SU-DHL-6 (cell line): ENCODE measurements around the gene NADK2.
A peak's percentile ranks its signal among the peaks of the same experiment; 100 is the strongest.
"Not testable (repeated sequence)": the region's sequence is repeated elsewhere in the genome, so short reads cannot be mapped to it uniquely, and the experiment has no call there.

ENCODE experiments used
- H2AFZ ChIP-seq: fragments of 200-600 bp; sonication (generic); 2 replicates; pipeline ENCODE4 v1.6.1; 2014; ENCODE audit warnings: low read depth, mild to moderate bottlenecking, moderate library complexity, mixed read lengths, antibody characterized with exemption, low read length; ENCODE audit not compliant: severe bottlenecking
- H3F3A ChIP-seq: fragments of 200-600 bp; shearing (Covaris generic); 2 replicates; pipeline ENCODE4 v1.6.0; 2016; ENCODE audit warnings: antibody characterized with exemption, mild to moderate bottlenecking; ENCODE audit not compliant: insufficient read depth
- H3K27ac ChIP-seq: fragments of 200-600 bp; sonication (generic); 2 replicates; pipeline ENCODE4 v1.5.1; 2016; ENCODE audit warnings: low read depth, mild to moderate bottlenecking, low read length, moderate library complexity, mixed read lengths
- H3K27me3 ChIP-seq: fragments of 200-600 bp; sonication (generic), shearing (Covaris generic); 2 replicates; pipeline ENCODE4 v1.6.0; 2014; ENCODE audit warnings: mild to moderate bottlenecking, low read length
- H3K36me3 ChIP-seq: fragments of 200-600 bp; sonication (generic); 2 replicates; pipeline ENCODE4 v1.6.1; 2014; ENCODE audit warnings: mild to moderate bottlenecking, low read length, mixed read lengths
- H3K4me2 ChIP-seq: fragments of 300-600, 200-600 bp; shearing (Covaris generic), sonication (generic); 2 replicates; pipeline ENCODE4 v1.6.0; 2014; ENCODE audit warnings: low read length, low read depth, mild to moderate bottlenecking; ENCODE audit not compliant: poor library complexity, severe bottlenecking
- H3K4me3 ChIP-seq: fragments of 200-600 bp; sonication (generic); 2 replicates; pipeline ENCODE4 v1.5.1; 2014; ENCODE audit warnings: antibody characterized with exemption, low read length, mild to moderate bottlenecking, mixed read lengths; ENCODE audit not compliant: insufficient read depth, poor library complexity, severe bottlenecking
- H3K79me2 ChIP-seq: fragments of 200-600 bp; sonication (generic); 2 replicates; pipeline ENCODE4 v1.6.1; 2014; ENCODE audit warnings: mild to moderate bottlenecking, low read length, moderate library complexity; ENCODE audit not compliant: insufficient read depth
- H3K9ac ChIP-seq: fragments of 200-600 bp; sonication (generic); 2 replicates; pipeline ENCODE4 v1.7.0; 2014; ENCODE audit warnings: mild to moderate bottlenecking, low read length
- H3K9me2 ChIP-seq: fragments of 200-600 bp; sonication (generic); replicated peaks from 2 replicates; pipeline ENCODE4 v1.6.1; 2014; ENCODE audit warnings: low read length; ENCODE audit not compliant: insufficient read depth
- H3K9me3 ChIP-seq: fragments of 200-600 bp; sonication (generic); 2 replicates; pipeline ENCODE4 v1.6.1; 2014; ENCODE audit warnings: low read length, mixed read lengths; ENCODE audit not compliant: insufficient read depth
- H4K20me1 ChIP-seq: fragments of 200-600 bp; sonication (generic); 2 replicates; pipeline ENCODE4 v1.6.1; 2014; ENCODE audit warnings: low read depth, mild to moderate bottlenecking, antibody characterized with exemption, low read length, moderate library complexity, mixed read lengths
- EZH2phosphoT487 ChIP-seq: fragments of 200-600 bp; sonication (generic), shearing (Covaris generic); conservative IDR thresholded peaks from 2 replicates; pipeline ENCODE4 v1.6.1; 2018; ENCODE audit warnings: mild to moderate bottlenecking, antibody characterized with exemption, low read length, moderate library complexity, mixed read lengths
- TF ChIP-seq, protein P1 (sequence below): fragments of 200-600 bp; sonication (generic); IDR thresholded peaks from one replicate; pipeline ENCODE4 v1.5.1; 2017; ENCODE audit warnings: antibody characterized with exemption, mild to moderate bottlenecking, low read length, moderate library complexity; ENCODE audit not compliant: insufficient read depth, poor library complexity, severe bottlenecking

NADK2 gene, protein sequence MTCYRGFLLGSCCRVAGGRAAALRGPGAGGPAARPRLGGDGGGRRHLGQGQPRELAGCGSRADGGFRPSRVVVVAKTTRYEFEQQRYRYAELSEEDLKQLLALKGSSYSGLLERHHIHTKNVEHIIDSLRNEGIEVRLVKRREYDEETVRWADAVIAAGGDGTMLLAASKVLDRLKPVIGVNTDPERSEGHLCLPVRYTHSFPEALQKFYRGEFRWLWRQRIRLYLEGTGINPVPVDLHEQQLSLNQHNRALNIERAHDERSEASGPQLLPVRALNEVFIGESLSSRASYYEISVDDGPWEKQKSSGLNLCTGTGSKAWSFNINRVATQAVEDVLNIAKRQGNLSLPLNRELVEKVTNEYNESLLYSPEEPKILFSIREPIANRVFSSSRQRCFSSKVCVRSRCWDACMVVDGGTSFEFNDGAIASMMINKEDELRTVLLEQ

DNA sequence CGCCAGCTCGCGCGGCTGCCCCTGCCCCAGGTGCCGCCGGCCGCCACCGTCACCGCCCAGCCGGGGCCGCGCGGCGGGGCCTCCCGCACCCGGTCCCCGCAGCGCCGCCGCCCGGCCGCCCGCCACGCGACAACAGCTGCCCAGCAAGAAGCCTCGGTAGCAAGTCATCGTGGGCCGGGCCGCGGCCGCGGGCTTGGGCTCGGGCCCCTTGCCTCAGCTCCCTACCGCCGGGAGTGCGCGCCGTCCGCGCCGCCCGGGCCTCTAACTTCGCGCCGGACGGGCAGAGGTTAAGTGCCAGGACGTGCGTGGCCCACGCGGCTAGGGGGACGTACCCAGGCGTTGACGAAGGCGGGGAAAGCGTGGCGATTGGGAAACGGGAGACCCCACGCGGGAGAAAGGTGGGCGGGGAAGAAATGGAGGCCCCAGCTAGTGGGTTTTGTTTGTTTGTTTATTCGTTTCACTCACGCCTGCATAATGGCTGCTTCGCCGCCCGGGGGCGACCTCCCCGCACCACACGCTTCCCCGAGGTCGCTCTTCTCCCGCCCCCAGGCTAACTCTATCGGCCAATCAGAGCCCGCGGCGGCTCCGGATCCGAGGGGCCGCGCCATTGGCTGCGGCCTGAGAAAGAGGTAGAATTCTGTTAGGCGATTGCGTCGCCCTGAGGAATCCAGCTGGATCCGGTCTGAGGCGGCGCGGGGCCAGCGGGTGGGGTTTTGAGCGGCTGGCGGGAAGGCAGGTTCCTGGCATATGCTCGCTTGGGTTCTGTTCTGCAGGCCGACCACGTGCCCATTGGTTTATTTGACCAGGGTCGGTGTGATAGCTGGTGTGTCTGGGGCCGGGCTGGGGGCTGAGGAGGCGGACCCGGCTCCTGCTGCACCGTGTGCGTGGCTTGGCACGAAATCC, at the start of gene NADK2:
Gene NADK2, minus strand, starts transcription at position 295 of the 903 bp plus-strand sequence. Its CDS starts 127 bp downstream, at position 168.
- no peaks in the 10 kb centered on the region for H3K9me3 ChIP-seq
- no peaks in the 10 kb centered on the region for H4K20me1 ChIP-seq
- H3K36me3 ChIP-seq, result no peaks in the 10 kb centered on the region
- H2AFZ ChIP-seq, result peak within 1 kb of the TSS; percentile 100
- peak within 1 kb of the TSS; percentile 81 for H3K4me3 ChIP-seq
- H3K9ac ChIP-seq, result peak within 1 kb of the TSS; percentile 67
- H3K79me2 ChIP-seq, result no peaks in the 10 kb centered on the region
- peak within 1 kb of the TSS; percentile 74 for H3K4me2 ChIP-seq
- H3F3A ChIP-seq, result peaks cover 19% of the 10 kb centered on the region; the same call in 1 of the 2 replicates
- no peaks in the 10 kb centered on the region for H3K9me2 ChIP-seq
- peak within 1 kb of the TSS; percentile 48 for H3K27ac ChIP-seq
- TF ChIP-seq EZH2phosphoT487, result no peak
- TF ChIP-seq, protein P1, sequence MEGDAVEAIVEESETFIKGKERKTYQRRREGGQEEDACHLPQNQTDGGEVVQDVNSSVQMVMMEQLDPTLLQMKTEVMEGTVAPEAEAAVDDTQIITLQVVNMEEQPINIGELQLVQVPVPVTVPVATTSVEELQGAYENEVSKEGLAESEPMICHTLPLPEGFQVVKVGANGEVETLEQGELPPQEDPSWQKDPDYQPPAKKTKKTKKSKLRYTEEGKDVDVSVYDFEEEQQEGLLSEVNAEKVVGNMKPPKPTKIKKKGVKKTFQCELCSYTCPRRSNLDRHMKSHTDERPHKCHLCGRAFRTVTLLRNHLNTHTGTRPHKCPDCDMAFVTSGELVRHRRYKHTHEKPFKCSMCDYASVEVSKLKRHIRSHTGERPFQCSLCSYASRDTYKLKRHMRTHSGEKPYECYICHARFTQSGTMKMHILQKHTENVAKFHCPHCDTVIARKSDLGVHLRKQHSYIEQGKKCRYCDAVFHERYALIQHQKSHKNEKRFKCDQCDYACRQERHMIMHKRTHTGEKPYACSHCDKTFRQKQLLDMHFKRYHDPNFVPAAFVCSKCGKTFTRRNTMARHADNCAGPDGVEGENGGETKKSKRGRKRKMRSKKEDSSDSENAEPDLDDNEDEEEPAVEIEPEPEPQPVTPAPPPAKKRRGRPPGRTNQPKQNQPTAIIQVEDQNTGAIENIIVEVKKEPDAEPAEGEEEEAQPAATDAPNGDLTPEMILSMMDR, result peak; percentile 49
- no peaks in the 10 kb centered on the region for H3K27me3 ChIP-seq

DNA sequence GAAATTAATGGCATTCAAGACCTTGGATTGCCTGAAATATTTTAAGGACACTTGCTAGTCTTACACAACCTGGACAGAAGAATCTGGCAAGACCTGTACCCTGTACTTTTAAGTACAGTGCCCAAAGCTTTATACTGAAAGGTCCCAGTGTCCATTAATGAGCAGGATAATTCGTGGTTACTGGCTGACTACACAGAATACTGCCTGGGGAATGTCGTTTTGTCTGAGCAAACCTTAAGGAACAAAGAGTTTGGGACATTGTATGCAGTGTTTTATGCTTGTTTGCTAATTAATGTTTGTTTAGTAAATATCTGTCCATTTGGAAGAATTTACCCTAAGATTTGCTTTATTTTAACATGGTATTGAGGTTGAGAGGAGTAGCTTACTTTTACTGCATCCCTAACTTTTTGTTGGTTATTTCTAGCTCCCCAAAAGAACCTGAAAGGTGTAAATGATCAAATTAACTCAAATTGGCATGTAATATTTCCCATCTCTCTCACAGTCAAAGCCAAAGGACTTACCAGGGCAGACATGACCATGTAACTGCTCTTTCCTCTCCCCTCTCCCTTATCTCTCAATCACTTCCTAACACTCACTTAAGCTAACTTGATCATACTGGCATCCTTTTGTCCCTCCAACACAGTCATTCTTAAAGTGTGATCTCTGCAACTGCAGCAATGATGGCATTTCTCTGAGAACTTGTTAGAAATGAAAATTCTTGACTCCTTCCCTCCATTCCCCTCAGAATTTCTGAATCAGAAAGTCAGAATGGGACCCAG, 44.3 kb upstream of the NADK2 start:
- H3K9me3 ChIP-seq, result no peaks in the 10 kb centered on the region
- no peaks in the 10 kb centered on the region for H4K20me1 ChIP-seq
- H3F3A ChIP-seq, result no peaks in the 10 kb centered on the region
- H3K27me3 ChIP-seq, result no peaks in the 10 kb centered on the region
- H3K36me3 ChIP-seq, result no peaks in the 10 kb centered on the region
- no peak overlapping the region for H3K4me2 ChIP-seq
- H2AFZ ChIP-seq, result no peak overlapping the region
- H3K27ac ChIP-seq, result no peak overlapping the region
- no peaks in the 10 kb centered on the region for H3K9me2 ChIP-seq
- no peak overlapping the region for H3K4me3 ChIP-seq
- no peak for TF ChIP-seq EZH2phosphoT487
- TF ChIP-seq, protein P1, result no peak
- H3K9ac ChIP-seq, result no peak overlapping the region
- no peaks in the 10 kb centered on the region for H3K79me2 ChIP-seq

DNA sequence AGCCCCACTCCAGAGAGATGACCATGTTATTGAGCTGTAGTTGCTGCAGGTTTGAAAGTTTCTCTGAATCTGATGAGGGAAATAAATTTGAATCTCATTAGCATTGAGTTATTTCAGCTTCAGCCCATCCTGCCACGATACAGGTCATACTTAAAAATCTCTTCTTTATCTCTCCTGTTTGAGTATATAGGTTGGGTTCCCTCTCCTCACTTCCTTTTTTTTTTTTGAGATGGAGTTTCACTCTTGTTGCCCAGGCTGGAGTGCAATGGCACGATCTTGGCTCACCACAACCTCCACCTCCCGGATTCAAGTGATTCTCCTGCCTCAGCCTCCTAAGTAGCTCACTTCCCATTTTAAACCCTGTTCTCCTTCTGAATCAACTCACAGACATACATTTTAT, 42.0 kb upstream of the NADK2 start:
- not testable (repeated sequence) for H3K4me2 ChIP-seq, H3K27ac ChIP-seq, H3K4me3 ChIP-seq, H3K9me2 ChIP-seq, H3K79me2 ChIP-seq, H3F3A ChIP-seq, H3K9ac ChIP-seq, H2AFZ ChIP-seq, H3K36me3 ChIP-seq, H3K9me3 ChIP-seq, H4K20me1 ChIP-seq, H3K27me3 ChIP-seq
